Neural progenitor cell (in vitro differentiated cells): ENCODE data around the gene WDR35. TPM values are rescaled to one million over a fixed set of nuclear protein-coding genes. Genes with fewer than 3 reads are reported as not detected.

Experiments used
- DNase-seq: peaks from one replicate; pipeline ENCODE4 v3.0.0-alpha.2; 2016; ENCODE audit warnings: low spot score
- H2AFZ ChIP-seq: fragments of 200-600 bp; sonication (generic); replicated peaks from 2 replicates; pipeline ENCODE4 v1.6.1; 2016; ENCODE audit warnings: antibody characterized with exemption
- H3F3A ChIP-seq: fragments of 200-600 bp; sonication (generic); 2 replicates; pipeline ENCODE4 v1.6.1; 2016; ENCODE audit warnings: antibody characterized with exemption, low read depth
- H3K27ac ChIP-seq: fragments of 200-600 bp; sonication (generic); 2 replicates; pipeline ENCODE4 v1.5.1; 2016; ENCODE audit warnings: mild to moderate bottlenecking
- H3K27me3 ChIP-seq: fragments of 200-600 bp; sonication (generic); 2 replicates; pipeline ENCODE4 v1.6.1; 2016; ENCODE audit warnings: mild to moderate bottlenecking, moderate library complexity
- H3K36me3 ChIP-seq: fragments of 200-600 bp; sonication (generic); 2 replicates; pipeline ENCODE4 v1.5.1; 2016
- H3K4me1 ChIP-seq: fragments of 200-600 bp; sonication (generic); 2 replicates; pipeline ENCODE4 v1.6.1; 2016; ENCODE audit warnings: mixed run types
- H3K4me2 ChIP-seq: fragments of 200-600 bp; sonication (generic); 2 replicates; pipeline ENCODE4 v1.6.1; 2016
- H3K4me3 ChIP-seq: fragments of 200-600 bp; sonication (generic); 2 replicates; pipeline ENCODE4 v1.5.1; 2016
- H3K79me2 ChIP-seq: fragments of 200-600 bp; sonication (generic); 2 replicates; pipeline ENCODE4 v1.6.1; 2016; ENCODE audit warnings: low read depth
- H3K9ac ChIP-seq: fragments of 200-600 bp; sonication (generic); 2 replicates; pipeline ENCODE4 v1.6.1; 2016
- H3K9me3 ChIP-seq: fragments of 200-600 bp; sonication (generic); 2 replicates; pipeline ENCODE4 v1.5.1; 2016; ENCODE audit warnings: low read depth
- H4K20me1 ChIP-seq: fragments of 200-600 bp; sonication (generic); 2 replicates; pipeline ENCODE4 v1.6.1; 2016; ENCODE audit warnings: low read depth
- H3K27ac Mint-ChIP-seq: 3 replicates; pipeline ENCODE4 v1.8.0; 2021; ENCODE audit warnings: mixed read lengths
- H3K27me3 Mint-ChIP-seq: 2 replicates; pipeline ENCODE4 v1.8.0; 2022; ENCODE audit warnings: low read depth, mild to moderate bottlenecking, inconsistent platforms, moderate library complexity, mixed read lengths; ENCODE audit not compliant: insufficient read depth
- H3K36me3 Mint-ChIP-seq: 3 replicates; pipeline ENCODE4 v1.8.0; 2021; ENCODE audit warnings: mixed read lengths
- H3K4me1 Mint-ChIP-seq: 3 replicates; pipeline ENCODE4 v1.8.0; 2021; ENCODE audit warnings: mixed read lengths
- H3K4me3 Mint-ChIP-seq: 3 replicates; pipeline ENCODE4 v1.8.0; 2021; ENCODE audit warnings: mild to moderate bottlenecking, moderate library complexity, mixed read lengths
- H3K9me3 Mint-ChIP-seq: 3 replicates; pipeline ENCODE4 v1.8.0; 2020; ENCODE audit warnings: mixed read lengths
- EZH2 ChIP-seq: fragments of 200-600 bp; sonication (generic); IDR thresholded peaks from 2 replicates; pipeline ENCODE4 v1.6.1; 2017; ENCODE audit warnings: antibody characterized with exemption, mild to moderate bottlenecking, moderate library complexity
- EZH2phosphoT487 ChIP-seq: fragments of 200-600 bp; sonication (generic); IDR thresholded peaks from 2 replicates; pipeline ENCODE4 v1.6.1; 2017; ENCODE audit warnings: antibody characterized with exemption
- total RNA-seq: library from RNA; depleted of rRNA; stranded (reverse); fragments of >200 nt; gene quantifications from 2 replicates; pipeline ENCODE4 v1.2.3, GENCODE V29; 2015; ENCODE audit warnings: low replicate concordance
- TF ChIP-seq, protein P1 (sequence below): fragments of 200-600 bp; sonication (generic); IDR thresholded peaks from 2 replicates; pipeline ENCODE4 v1.5.1; 2017; ENCODE audit warnings: antibody characterized with exemption, mild to moderate bottlenecking

WDR35 gene
- total RNA-seq, 1 donor from 2014 or later: 31.6 TPM

DNA sequence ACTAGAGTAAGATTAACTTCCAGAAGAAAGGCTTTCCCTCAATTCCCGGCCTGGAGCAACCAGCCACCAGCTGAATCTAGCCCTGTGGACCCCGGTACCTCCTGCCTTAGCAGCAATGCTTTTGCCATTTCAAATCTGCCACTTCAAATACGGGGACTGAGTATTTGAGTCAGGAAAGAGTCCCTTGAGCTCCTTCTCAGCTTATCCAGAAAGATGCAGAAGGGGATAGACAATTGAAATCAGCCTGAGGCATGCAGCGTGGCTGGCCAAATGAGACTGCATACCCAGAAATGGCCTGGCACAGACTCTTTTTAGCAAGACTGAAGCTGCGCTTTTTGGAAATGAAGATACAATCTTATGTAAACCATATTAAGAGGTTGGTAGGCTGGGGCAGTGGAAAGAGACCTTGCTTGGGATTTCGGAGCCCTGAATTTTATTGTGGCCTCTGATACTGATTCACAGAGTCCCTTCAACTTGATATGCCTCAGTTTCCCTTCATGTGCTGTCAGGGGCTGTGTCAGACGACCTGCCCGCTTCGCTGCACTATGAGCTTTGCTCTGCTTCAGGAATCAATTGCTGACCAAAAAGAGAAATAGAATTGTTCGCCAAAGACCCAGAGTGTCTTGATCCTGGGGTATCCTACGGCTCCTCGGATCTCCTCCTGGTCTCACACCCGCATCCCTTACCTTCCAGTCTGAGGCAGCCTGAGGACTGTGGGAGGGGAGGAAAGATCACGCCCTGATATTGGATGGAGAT, 21.5 kb upstream of the WDR35 start:
- Histone ChIP-seq H4K20me1 (peaks cover 2% of the 10 kb centered on the region), H3K79me2 (no peaks in the 10 kb centered on the region), H3K9me3 (no peaks in the 10 kb centered on the region), H3K27me3 (peaks cover 60% of the 10 kb centered on the region), H3K4me2 (peak overlapping the region; percentile 98), H3K4me3 (peak overlapping the region; percentile 67), H3K27ac (no peak overlapping the region), H3K9ac (no peak overlapping the region), H2AFZ (peak overlapping the region; percentile 91), H3K36me3 (no peaks in the 10 kb centered on the region), H3F3A (peaks cover 22% of the 10 kb centered on the region), H3K4me1 (peaks cover 12% of the 10 kb centered on the region)
- peak; percentile 30 for TF ChIP-seq EZH2phosphoT487
- TF ChIP-seq, protein P1, sequence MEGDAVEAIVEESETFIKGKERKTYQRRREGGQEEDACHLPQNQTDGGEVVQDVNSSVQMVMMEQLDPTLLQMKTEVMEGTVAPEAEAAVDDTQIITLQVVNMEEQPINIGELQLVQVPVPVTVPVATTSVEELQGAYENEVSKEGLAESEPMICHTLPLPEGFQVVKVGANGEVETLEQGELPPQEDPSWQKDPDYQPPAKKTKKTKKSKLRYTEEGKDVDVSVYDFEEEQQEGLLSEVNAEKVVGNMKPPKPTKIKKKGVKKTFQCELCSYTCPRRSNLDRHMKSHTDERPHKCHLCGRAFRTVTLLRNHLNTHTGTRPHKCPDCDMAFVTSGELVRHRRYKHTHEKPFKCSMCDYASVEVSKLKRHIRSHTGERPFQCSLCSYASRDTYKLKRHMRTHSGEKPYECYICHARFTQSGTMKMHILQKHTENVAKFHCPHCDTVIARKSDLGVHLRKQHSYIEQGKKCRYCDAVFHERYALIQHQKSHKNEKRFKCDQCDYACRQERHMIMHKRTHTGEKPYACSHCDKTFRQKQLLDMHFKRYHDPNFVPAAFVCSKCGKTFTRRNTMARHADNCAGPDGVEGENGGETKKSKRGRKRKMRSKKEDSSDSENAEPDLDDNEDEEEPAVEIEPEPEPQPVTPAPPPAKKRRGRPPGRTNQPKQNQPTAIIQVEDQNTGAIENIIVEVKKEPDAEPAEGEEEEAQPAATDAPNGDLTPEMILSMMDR: no peak
- TF ChIP-seq EZH2: peak; percentile 32
- Mint-ChIP-seq H3K4me3 (peak overlapping the region; percentile 87), H3K27ac (peak overlapping the region; percentile 46), H3K36me3 (peaks cover 3% of the 10 kb centered on the region), H3K27me3 (peaks cover 17% of the 10 kb centered on the region), H3K4me1 (peaks cover 15% of the 10 kb centered on the region), H3K9me3 (peaks cover 11% of the 10 kb centered on the region)
- peak; percentile 7 for DNase-seq

DNA sequence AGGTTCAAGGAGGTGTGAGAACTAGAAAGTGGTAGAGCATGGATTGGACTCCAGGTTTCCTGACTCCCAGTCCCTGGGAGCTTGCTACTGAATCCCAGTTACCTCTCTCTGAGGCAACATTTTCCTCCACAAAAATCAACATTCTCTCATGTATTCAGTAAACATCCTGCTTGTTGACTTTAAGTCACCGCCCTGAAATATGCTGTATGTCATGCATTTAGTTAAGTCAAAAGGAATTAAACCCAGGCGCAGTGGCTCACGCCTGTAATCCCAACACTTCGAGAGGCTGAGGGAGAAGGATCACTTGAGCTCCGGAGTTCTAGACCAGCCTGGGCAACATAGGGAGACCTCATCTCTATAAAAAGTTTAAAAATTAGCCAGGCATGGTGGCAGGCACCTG, 18.8 kb upstream of the WDR35 start:
- Mint-ChIP-seq H3K27me3 (peaks cover 17% of the 10 kb centered on the region), H3K36me3 (no peaks in the 10 kb centered on the region), H3K9me3 (peaks cover under 1% of the 10 kb centered on the region), H3K4me3 (no peak overlapping the region), H3K27ac (no peak overlapping the region), H3K4me1 (peaks cover 13% of the 10 kb centered on the region)
- TF ChIP-seq EZH2phosphoT487 (no peak), EZH2 (no peak)
- TF ChIP-seq, protein P1: no peak
- Histone ChIP-seq H4K20me1 (peaks cover 2% of the 10 kb centered on the region), H3K4me3 (no peak overlapping the region), H2AFZ (no peak overlapping the region), H3K9ac (no peak overlapping the region), H3F3A (peaks cover 20% of the 10 kb centered on the region), H3K79me2 (no peaks in the 10 kb centered on the region), H3K27ac (no peak overlapping the region), H3K36me3 (no peaks in the 10 kb centered on the region), H3K4me2 (no peak overlapping the region), H3K4me1 (peaks cover 12% of the 10 kb centered on the region), H3K9me3 (no peaks in the 10 kb centered on the region), H3K27me3 (peaks cover 47% of the 10 kb centered on the region)
- no peak for DNase-seq

DNA sequence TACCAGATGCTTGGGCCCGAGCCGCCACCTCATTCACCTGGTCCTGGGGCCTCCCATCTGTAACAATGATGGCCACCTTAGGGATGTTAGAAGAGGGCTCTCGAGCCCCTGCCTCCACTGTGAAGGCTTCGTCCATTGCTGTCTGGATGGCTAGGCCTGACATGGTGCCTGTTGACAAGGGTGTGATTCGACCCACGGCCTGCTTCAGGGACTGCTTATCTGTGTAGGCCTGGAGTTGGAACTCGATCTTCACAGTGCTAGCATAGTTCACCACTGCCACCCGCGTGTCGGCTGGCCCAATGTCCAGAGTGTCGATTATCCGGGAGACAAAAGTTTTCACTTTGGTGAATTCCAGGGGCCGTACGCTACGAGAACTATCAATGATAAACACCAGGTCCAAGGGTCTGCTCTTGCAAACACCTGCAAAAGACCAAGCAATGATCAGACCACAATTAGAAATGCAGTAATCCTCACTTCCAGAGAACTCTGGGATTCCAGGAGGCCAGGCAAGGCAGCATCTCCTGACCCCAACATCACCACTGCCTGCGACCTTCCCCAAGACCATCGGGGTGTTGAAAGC, 16.1 kb upstream of the WDR35 start:
- Histone ChIP-seq H3K9me3 (no peaks in the 10 kb centered on the region), H3K27me3 (peaks cover 20% of the 10 kb centered on the region), H4K20me1 (no peaks in the 10 kb centered on the region), H3K79me2 (no peaks in the 10 kb centered on the region), H3K4me2 (no peak overlapping the region), H3K4me3 (no peak overlapping the region), H3K27ac (no peak overlapping the region), H3K9ac (no peak overlapping the region), H3K4me1 (no peaks in the 10 kb centered on the region), H3K36me3 (no peaks in the 10 kb centered on the region), H2AFZ (no peak overlapping the region), H3F3A (no peaks in the 10 kb centered on the region)
- H3K9me3 Mint-ChIP-seq: no peaks in the 10 kb centered on the region
- no peaks in the 10 kb centered on the region for H3K4me1 Mint-ChIP-seq
- H3K27ac Mint-ChIP-seq: no peak overlapping the region
- TF ChIP-seq, protein P1: no peak
- TF ChIP-seq EZH2phosphoT487: no peak
- no peak for TF ChIP-seq EZH2
- H3K27me3 Mint-ChIP-seq: peaks cover 2% of the 10 kb centered on the region
- H3K36me3 Mint-ChIP-seq: no peaks in the 10 kb centered on the region
- no peak for DNase-seq
- H3K4me3 Mint-ChIP-seq: no peak overlapping the region
